Measurements from ENCODE around the gene SCAF1. TPM values are rescaled to one million over a fixed set of nuclear protein-coding genes. Genes with fewer than 3 reads are reported as not detected.
A peak's percentile ranks its signal among the peaks of the same experiment; 100 is the strongest.

Gene SCAF1
- total and polyA plus RNA-seq, 2 of the 13 experiments (the other 11 are each of a cell fraction or from before 2014, with no cell fraction given) = 3.3 to 6.1 TPM

DNA sequence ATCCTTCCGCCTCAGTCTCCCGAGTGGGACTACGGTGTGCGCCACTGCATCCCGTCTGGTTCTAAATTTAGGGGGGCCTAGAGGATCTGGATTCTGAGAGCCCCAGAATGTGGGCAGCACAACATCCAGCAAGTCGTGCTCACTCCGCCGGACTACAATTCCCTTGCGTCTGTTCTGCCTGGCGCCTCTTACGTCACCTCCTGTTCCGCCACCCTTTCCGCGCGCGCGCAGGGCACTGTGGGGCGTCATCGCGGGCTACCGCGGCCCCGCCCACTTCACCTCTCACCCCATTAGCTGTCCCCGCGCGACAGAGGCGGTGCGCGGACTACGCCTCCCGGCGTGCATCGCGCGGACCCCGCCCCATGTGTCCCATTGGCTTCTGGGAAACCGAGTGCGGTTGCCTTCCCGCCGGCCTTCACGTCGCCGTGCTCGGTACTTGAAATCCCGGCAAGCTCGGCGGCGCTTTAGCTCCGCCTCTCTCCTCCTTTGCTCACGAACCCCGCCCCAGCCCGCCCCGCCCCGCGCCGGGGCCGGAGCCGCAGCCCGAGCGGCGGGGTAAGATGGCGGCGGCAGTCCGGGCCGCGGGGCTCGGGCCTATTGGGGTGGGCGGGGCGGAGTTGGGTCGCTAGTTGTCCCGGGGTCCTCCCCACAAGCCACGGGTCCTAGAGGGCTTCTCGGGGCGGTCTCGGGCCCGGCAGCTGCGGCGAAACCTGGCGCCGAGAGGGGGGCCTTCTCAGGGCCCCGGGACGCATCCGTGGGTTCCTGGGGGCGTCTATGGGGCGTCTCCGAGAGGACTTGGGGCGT, at the start of gene SCAF1 (continued):
- TF ChIP-seq ZNF318 (CRISPR knock-in tag; IDR thresholded peaks at IDR 0.05) = peak; percentile 42; the same call in 1 of the 2 replicates
- TF ChIP-seq NONO (IDR thresholded peaks at IDR 0.05) = no peak
- TF ChIP-seq NONO (CRISPR knock-in tag; conservative IDR thresholded peaks at IDR 0.05) = peak; percentile 92
- no peak for TF ChIP-seq ZEB1 (IDR thresholded peaks at IDR 0.05; ENCODE audit: insufficient replicate concordance, low read depth)
- TF ChIP-seq, protein P1, sequence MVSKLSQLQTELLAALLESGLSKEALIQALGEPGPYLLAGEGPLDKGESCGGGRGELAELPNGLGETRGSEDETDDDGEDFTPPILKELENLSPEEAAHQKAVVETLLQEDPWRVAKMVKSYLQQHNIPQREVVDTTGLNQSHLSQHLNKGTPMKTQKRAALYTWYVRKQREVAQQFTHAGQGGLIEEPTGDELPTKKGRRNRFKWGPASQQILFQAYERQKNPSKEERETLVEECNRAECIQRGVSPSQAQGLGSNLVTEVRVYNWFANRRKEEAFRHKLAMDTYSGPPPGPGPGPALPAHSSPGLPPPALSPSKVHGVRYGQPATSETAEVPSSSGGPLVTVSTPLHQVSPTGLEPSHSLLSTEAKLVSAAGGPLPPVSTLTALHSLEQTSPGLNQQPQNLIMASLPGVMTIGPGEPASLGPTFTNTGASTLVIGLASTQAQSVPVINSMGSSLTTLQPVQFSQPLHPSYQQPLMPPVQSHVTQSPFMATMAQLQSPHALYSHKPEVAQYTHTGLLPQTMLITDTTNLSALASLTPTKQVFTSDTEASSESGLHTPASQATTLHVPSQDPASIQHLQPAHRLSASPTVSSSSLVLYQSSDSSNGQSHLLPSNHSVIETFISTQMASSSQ (IDR thresholded peaks at IDR 0.05; ENCODE audit: low read depth) = no peak
- TF ChIP-seq, protein P1 (CRISPR knock-in tag; IDR thresholded peaks at IDR 0.05; ENCODE audit: borderline replicate concordance) = peak; percentile 74
- TF ChIP-seq SP2 (CRISPR knock-in tag; IDR thresholded peaks at IDR 0.05) = peak; percentile 75
- TF ChIP-seq GTF3A (CRISPR knock-in tag; conservative IDR thresholded peaks at IDR 0.05) = no peak
- no peak for TF ChIP-seq RCOR2 (CRISPR knock-in tag; IDR thresholded peaks at IDR 0.05)
- 0 out of 2 replicates have a peak, but pooled peaks have one; percentile 18 for TF ChIP-seq PAX8 (CRISPR knock-in tag; IDR thresholded peaks at IDR 0.05; ENCODE audit: borderline replicate concordance)
- TF ChIP-seq KMT2B (CRISPR knock-in tag; IDR thresholded peaks at IDR 0.05) = peak; percentile 72; the same call in 1 of the 2 replicates
- TF ChIP-seq ZNF501 (CRISPR knock-in tag; IDR thresholded peaks at IDR 0.05) = no peak; the same call in 1 of the 2 replicates
- peak; percentile 68; the same call in 1 of the 2 replicates for TF ChIP-seq ELF3 (CRISPR knock-in tag; IDR thresholded peaks at IDR 0.05)
- TF ChIP-seq GPN1 (CRISPR knock-in tag; IDR thresholded peaks at IDR 0.05; ENCODE audit: borderline replicate concordance) = no peak
- TF ChIP-seq ZNF382 (CRISPR knock-in tag; IDR thresholded peaks at IDR 0.05; ENCODE audit: borderline replicate concordance) = no peak
- no peak for TF ChIP-seq SNAI1 (CRISPR knock-in tag; IDR thresholded peaks at IDR 0.05; ENCODE audit: borderline replicate concordance)

Measured in HepG2 (cell line).